ENCODE measurements around the gene PTPRN. TPM values are rescaled to one million over a fixed set of nuclear protein-coding genes. Genes with fewer than 3 reads are reported as not detected.

PTPRN gene
- polyA plus RNA-seq, 4 donors: 0.16 to 0.57 (median 0.22) TPM

GRCh38 chr2:219308142-219309101 lies 779 bp downstream of the PTPRN start:
- DNase-seq (ENCODE audit: low read depth in 4 of 4, low spot score in 2 of 4): peak in 3 of 4 donors; percentile 45 to 69 (median 58)

GRCh38 chr2:219306047-219306446 lies 3.2 kb downstream of the PTPRN start:
- no peak for DNase-seq (ENCODE audit: low read depth in 4 of 4, low spot score in 2 of 4)

GRCh38 chr2:219304223-219304622 lies 5.0 kb downstream of the PTPRN start:
- no peak for DNase-seq (ENCODE audit: low read depth in 4 of 4, low spot score in 2 of 4)

- DNase-seq (ENCODE audit: low read depth in 4 of 4, low spot score in 2 of 4): no peak
These were observed 6.7 kb downstream of the PTPRN start for GRCh38 chr2:219302412-219302968.

- DNase-seq (ENCODE audit: low read depth in 4 of 4, low spot score in 2 of 4): no peak
These were observed 9.2 kb downstream of the PTPRN start for GRCh38 chr2:219300022-219300421.

- no peak for DNase-seq (ENCODE audit: low read depth in 4 of 4, low spot score in 2 of 4)
These were observed 9.8 kb downstream of the PTPRN start for GRCh38 chr2:219299372-219299760.

- DNase-seq (ENCODE audit: low read depth in 4 of 4, low spot score in 2 of 4): peak in 1 of 4 donors; percentile 67
These were observed 10.3 kb downstream of the PTPRN start for GRCh38 chr2:219298759-219299371.

GRCh38 chr2:219297766-219298456 lies 11.3 kb downstream of the PTPRN start:
- DNase-seq (ENCODE audit: low read depth in 4 of 4, low spot score in 2 of 4): no peak

- DNase-seq (ENCODE audit: low read depth in 4 of 4, low spot score in 2 of 4): no peak
These were observed 12.4 kb downstream of the PTPRN start for GRCh38 chr2:219296631-219297391.

GRCh38 chr2:219296142-219296541 lies 13.1 kb downstream of the PTPRN start:
- no peak for DNase-seq (ENCODE audit: low read depth in 4 of 4, low spot score in 2 of 4)

- peak in 2 of 4 donors; percentile 65 to 77 for DNase-seq (ENCODE audit: low read depth in 4 of 4, low spot score in 2 of 4)
These were observed 14.5 kb downstream of the PTPRN start for GRCh38 chr2:219294356-219295351.

- no peak for DNase-seq (ENCODE audit: low read depth in 4 of 4, low spot score in 2 of 4)
These were observed 15.4 kb downstream of the PTPRN start for GRCh38 chr2:219293736-219294231.

GRCh38 chr2:219292616-219293015 lies 16.6 kb downstream of the PTPRN start:
- no peak for DNase-seq (ENCODE audit: low read depth in 4 of 4, low spot score in 2 of 4)

- no peak for DNase-seq (ENCODE audit: low read depth in 4 of 4, low spot score in 2 of 4)
These were observed 17.2 kb downstream of the PTPRN start for GRCh38 chr2:219291910-219292490.

GRCh38 chr2:219291394-219291793 lies 17.8 kb downstream of the PTPRN start:
- DNase-seq (ENCODE audit: low read depth in 4 of 4, low spot score in 2 of 4): no peak

- no peak for DNase-seq (ENCODE audit: low read depth in 4 of 4, low spot score in 2 of 4)
These were observed 18.6 kb downstream of the PTPRN start for GRCh38 chr2:219290381-219291171.

GRCh38 chr2:219289537-219290361 lies 19.5 kb downstream of the PTPRN start:
- DNase-seq (ENCODE audit: low read depth in 4 of 4, low spot score in 2 of 4): no peak
